SIG-M5 (cell line): ENCODE data around the gene OS9.

Experiments
- DNase-seq: peaks from one replicate; lab custom pipeline; 2025; lab: John Stamatoyannopoulos, UW

The OS9 gene

GRCh38 chr12:57723630-57723962, 29.7 kb downstream of the OS9 start:
- no peak for DNase-seq

- no peak for DNase-seq
These were observed 30.3 kb downstream of the OS9 start for GRCh38 chr12:57724003-57724935.

DNA sequence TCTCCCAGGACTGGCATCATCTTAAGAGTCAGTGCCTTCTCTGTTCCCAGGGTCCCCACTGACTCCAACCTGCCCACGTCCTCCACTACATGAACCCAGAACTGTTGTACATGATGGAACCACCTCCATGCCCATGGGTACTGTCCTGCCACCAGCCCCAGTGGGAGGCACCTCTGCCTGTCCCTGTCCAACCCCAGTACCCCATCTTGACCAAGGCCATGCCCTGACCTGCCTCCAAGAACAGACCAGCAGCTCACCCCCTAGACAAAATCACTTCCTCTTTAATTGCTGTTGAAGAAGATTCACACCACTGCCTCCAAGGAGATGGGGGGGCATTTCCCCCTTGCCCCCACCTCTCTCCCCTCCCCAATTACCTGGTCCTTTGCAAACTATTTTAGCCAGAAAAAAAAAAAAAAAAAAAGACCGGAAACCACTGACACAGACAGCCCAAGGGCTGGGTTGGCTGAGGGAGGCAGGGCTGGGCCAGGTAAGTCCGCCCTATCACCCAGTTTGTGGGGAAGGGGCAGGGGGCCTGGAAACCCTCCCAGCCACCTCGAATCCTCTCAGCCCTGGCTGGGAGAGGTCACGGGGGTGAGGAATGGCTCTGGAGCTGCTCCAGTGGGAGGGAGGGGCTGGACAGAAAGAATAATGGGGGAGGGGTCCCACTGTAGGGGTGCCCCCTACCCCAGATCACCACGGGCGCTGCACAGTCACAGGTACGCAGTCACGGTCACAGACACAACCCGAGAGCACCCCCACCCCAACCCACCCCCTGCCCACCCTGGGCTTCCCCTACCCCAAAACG, 31.2 kb downstream of the OS9 start:
- DNase-seq: no peak

DNA sequence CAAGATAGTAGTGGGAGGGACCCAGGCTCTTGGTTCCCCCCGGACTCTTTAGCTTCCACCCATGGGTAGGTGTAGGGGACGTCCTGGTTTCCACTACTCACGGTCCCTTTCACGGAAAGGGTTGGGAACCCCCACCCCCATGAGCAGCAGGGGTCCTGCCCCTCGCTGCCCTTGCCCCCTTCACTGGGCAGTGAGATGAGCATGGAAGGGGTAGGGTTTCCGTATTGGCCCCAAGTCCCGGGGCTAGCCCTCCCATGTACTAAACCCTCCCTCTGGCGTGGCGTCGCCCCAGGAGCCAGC, 31.9 kb downstream of the OS9 start:
- DNase-seq: no peak

DNA sequence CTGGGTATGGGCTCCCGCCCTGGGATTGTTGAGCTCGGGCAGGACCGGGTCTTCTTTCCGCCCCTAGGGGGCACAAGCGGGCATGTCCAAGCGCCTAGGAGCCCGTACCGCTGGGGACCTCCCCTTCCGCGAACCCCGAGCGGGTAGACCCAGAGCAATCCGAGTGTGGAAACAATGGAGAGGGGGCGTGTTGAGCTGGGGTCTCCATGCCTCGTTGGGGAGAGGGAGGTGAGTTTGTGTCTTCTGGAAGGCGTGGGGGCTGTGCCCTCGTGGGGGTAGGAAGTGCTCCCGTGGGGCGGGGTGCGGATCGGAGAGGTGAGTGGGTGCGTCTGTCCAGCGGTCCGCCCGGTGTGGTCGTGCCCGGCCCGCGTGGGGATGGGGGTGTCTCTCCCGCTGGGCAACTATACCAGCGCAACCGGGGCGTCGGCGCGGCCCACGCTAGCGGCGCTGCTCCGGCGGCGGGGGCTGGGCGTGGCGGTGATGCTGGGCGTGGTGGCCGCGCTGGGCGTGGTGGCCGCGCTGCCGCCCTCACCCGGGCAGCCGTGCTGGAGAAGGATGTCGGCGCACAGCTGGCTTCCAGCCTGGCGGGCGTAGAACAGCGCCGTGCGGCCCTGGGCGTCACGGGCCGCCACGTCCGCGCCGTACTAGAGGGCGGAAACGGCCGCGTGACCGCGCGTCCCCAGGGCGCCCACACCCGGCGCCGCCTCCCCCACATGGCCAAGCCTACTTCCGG, 32.4 kb downstream of the OS9 start:
- no peak for DNase-seq

DNA sequence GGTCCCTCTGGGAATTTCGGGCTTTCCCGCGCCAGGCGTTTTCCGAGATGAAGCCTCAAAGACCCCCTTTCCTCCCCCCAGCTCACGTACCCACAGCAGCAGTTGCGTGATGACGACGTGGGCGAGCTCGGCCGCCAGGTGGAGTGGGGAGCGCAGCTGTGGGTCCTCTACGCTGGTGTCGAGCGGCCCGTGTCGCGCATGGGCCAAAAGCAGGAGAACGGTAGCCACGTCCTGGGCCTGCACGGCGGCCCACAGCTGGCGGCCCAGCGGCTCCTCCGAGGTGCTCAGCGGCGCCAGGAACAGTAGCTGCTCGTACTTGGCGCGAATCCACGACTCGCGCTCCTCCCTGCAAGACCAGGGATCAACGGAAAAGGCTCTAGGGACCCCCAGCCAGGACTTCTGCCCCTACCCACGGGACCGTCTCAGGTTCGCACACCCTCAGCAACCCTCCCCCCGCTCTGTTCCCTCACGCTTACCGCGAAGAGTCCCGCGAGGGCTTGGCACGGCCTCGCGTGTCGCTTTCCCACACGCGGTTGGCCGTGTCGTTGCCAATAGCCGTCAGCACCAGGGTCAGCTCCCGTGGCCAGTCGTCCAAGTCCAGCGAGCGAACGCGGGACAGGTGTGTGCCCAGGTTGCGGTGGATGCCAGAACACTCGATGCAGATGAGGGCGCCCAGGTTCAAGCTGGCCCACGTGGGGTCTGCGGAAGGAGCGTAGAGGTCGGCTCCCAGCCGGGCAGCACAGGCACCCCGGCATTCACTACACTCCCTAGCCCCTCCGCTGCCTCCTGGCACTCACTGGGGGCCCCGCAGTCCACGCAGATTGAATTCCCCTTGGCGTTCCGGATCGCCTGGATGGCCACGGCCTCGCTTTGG, 33.2 kb downstream of the OS9 start:
- no peak for DNase-seq

- no peak for DNase-seq
These were observed 33.9 kb downstream of the OS9 start for GRCh38 chr12:57727758-57728395.

- no peak for DNase-seq
These were observed 35.5 kb downstream of the OS9 start for GRCh38 chr12:57729321-57729844.

DNA sequence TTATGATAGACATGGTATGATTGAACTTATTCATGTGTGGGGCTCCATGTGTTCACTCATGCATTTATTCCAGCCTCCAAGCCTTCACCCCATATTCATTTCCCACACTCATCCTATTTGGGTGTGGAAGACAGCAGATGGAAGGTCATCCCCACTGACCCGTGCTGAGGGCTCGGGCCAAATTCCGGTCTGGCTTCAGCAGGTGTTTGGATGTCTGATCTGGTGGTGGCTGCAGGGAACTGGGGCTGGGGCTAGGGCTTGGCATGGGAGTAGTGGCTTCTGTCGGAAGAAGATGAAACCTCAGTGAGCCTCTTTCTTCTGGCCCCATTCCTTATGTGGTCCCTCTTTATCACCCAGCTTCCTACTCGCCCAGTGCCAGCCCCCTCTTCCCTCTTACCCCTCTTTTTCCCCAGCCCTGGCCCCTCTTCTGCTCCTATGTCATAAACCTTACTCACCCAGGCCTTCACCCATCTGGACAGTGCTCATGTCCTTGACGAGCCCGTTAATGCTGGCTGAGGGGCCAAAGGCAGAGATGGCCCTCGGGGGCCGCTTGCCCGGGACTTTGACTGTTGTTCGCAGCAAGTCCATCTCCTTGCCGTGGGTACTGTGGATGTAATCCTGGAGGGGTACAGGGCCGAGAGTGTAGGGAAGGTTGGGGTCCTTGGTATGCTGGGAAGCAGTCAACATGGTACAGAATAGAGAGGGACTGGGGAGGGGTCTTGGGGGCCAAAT, 36.6 kb downstream of the OS9 start:
- no peak for DNase-seq

GRCh38 chr12:57731411-57732080, 37.6 kb downstream of the OS9 start:
- DNase-seq: no peak

DNA sequence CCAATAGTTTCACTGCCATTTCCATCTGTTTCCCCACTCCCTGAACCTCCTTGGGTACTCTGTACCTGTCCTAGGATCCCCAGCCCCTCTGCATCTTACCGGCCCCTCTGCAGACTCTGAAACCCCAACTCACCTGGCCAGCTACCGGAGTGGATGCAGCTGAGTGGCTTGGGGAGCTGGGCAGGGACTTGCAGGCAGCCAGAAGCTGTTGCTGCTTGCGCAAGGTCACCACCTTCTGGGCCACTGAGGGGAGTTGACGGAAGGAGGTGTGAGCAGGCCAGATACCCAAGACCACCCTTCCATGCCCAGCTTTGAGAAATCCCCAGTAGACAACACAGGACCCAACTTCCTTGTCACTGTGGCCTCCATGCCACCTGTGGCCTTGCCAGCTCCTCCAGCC, 38.3 kb downstream of the OS9 start:
- no peak for DNase-seq

- no peak for DNase-seq
These were observed 39.0 kb downstream of the OS9 start for GRCh38 chr12:57732726-57733593.

DNA sequence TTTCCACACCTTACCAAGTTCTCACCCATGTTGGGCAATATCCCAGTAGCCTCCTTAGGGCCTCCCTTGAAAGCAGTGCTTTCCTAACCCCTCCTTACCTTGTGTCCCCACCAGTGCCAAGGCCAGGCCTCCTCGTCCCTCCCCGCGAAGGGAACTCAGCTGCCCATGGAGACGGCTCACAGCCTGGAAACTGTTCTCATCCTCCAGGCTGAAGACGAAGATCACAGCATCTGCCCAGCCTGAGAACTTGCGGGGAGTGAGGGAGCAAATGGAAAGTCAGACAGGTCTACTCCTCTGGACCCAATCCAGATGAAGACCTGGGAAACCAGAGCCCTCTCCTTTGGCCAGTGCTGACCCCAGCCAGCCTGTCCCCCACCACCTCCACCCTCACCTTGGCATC, 40.0 kb downstream of the OS9 start:
- DNase-seq: no peak

DNA sequence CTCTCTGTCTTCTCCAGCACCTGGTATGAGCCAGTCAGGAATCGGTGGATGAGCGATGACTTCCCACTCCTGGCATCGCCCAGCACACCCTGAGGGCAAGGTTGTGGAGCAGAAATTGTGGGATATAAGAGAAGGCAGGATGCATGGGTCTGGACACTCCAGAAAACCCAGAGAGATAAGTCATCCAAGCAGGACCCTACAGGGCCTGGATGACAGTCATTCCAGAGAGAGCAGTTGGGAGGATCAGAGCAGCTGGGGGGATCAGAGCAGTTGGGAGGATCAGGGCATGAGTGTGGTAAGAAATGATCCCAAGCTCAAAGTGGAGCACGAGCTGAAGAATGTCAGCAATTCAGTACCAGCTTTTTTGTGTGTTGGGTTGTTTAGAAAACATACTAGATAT, 40.7 kb downstream of the OS9 start:
- DNase-seq: no peak

DNA sequence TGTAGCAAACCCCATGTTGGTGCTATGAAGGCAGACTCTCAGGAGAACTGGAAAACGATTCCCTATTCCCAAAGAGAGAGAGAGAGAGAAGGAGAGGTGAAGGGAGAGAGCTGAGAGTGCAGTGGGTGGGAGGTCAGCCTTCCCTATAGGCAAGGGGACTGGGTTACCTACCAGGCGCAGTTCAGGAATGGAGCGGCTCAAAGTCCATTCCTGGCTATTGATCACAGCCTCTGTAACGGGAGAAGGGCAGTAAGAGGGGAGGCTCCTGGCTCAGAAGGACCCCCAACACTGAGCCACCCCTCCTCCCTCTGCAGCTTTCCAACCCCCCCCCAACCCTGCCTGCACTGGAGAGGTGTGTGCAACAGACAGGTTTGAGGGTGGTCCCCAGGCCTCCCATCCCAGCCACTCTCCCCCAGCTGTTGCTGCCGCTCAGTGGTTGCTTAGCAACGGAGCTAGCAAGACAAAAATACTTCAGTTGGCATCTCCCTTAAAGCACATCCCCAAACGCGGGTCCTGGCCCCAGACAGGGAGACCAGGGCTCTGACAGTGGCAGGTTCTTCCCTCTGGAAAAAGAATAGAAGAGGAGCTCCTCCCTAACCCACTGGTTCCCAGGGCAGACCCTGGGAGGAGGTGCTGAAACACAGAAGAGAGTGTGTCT, 41.4 kb downstream of the OS9 start:
- no peak for DNase-seq

DNA sequence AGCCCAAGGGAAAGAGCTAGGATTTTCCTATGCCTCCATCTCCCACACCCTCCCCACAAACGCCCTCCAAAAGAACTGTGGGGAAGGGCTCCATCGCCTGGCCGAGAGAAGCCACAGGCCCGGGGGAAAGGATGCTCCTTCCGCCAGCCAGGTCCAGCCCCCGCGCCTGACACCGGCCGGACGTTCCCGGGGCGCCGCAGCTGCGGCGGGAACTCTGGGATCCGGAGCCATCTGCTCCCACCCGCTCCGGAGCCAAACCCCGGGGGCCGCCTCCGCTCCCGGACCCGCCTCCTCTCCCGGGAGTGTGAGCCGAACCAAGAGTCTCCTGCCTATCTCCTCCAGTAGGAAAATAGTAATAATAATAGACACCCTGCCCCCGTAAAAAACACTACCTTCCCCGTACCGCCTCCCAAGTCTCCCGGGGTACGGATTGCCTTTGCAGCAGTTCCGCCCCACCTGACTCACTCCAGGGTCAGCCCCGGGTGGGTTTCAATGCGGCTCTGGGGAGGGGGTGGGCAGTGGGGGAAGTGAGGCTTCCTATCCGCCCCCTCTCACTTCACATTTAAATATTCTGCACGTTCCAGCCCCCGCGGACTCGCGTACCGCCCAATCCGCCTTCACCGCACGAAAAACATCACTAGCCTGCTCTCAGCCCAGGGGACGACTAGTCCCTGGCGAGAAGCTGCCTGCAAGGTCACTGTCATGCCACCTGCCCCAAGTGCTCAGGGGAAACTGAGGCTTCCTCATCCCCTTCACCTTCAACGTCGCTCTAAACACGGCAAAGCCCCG, 42.2 kb downstream of the OS9 start:
- DNase-seq: no peak

DNA sequence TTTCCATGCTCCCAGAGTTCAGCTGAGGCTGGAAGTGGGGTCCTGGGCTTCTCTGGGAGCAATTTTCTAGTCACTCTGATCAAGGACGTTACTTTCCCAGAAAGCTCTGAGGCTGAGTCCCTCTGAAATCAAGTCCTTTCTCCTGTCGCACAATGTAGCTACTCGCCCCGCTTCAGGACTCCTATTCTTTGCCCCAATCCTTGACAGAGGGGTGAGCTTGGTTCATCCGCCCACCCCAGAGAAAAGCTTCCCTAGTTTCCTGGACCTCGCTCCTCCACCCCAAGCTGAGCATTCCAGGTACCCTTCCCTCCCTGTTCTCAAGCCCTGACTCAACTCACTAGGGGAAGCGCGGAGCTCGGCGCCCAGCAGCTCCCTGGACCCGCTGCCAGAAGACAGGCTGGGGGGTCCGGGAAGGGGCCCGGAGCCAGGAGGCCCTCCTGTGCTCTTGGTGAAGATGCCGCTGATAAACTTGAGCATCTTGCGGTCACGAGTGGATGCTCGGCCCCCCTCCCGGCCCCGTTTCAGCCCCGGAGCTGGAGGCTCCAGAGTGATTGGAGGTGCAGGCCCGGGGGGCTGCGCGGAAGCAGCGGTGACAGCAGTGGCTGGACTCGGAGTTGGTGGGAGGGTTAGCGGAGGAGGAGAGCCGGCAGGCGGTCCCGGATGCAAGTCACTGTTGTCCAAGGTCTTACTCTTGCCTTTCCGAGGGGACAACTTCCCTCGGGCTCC, 43.0 kb downstream of the OS9 start:
- DNase-seq: no peak
